A549 treated with CpdA at 1 μM for 4 hours (cell line): ENCODE data around the gene OR56B4. TPM values are rescaled to one million over a fixed set of nuclear protein-coding genes. Genes with fewer than 3 reads are reported as not detected.

Experiments
- total RNA-seq: library from RNA; stranded (reverse); fragments of 200-300 nt; extraction: Qiagen RNA extraction; gene quantifications from 5 replicates; pipeline ENCODE4 v1.2.3, GENCODE V29; 2022; ENCODE audit warnings: low read depth

OR56B4 gene, protein sequence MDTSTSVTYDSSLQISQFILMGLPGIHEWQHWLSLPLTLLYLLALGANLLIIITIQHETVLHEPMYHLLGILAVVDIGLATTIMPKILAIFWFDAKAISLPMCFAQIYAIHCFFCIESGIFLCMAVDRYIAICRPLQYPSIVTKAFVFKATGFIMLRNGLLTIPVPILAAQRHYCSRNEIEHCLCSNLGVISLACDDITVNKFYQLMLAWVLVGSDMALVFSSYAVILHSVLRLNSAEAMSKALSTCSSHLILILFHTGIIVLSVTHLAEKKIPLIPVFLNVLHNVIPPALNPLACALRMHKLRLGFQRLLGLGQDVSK
- total RNA-seq = not detected in 5 replicates

DNA sequence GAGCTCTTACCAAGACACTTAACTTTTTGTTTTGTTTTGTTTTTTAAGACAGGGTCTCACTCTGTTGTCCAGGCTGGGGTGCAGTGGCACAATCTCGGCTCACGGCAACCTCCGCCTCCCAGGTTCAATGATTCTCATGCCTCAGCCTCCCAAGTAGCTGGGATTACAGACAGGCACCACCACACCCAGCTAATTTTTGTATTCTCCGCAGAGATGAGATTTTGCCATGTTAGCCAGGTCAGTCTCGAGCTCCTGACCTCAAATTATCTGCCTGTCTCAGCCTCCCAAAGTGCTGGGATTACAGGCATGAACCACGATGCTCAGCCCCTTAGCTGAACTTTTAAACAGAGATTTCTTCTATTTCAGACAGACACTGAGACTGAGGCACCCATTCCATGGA, at the start of gene OR56B4:
OR56B4 (plus strand) TSS at position 301 of the 400 bp plus-strand sequence; CDS start at position 396, 95 bp downstream.

Other genes with a start within 250 kb of the OR56B4 start
- gene OR52E8, start 250.0 kb upstream of the OR56B4 start, total RNA-seq = not detected in 5 replicates
- gene OR52E4, start 227.1 kb upstream of the OR56B4 start, total RNA-seq = not detected in 5 replicates
- not detected in 5 replicates for gene OR52E5, start 214.5 kb upstream of the OR56B4 start, total RNA-seq
- not detected in 5 replicates for gene OR56A3, start 165.4 kb upstream of the OR56B4 start, total RNA-seq
- gene OR56A5, start 139.2 kb upstream of the OR56B4 start, total RNA-seq = not detected in 5 replicates
- gene OR52L1, start 120.7 kb upstream of the OR56B4 start, total RNA-seq = not detected in 5 replicates
- not detected in 5 replicates for gene OR56A4, start 100.7 kb upstream of the OR56B4 start, total RNA-seq
- gene OR56A1, start 76.9 kb upstream of the OR56B4 start, total RNA-seq = not detected in 5 replicates
- not detected in 5 replicates for gene OR52B2, start 62.6 kb downstream of the OR56B4 start, total RNA-seq
- not detected in 5 replicates for gene OR52W1, start 91.5 kb downstream of the OR56B4 start, total RNA-seq
- not detected in 5 replicates for gene C11orf42, start 97.9 kb downstream of the OR56B4 start, total RNA-seq
- 15.1 to 19.4 TPM (median 16.2 TPM) in 5 replicates for gene FHIP1B, start 127.0 kb downstream of the OR56B4 start, total RNA-seq
- gene CNGA4, start 131.4 kb downstream of the OR56B4 start, total RNA-seq = 0.06 to 0.18 TPM in 2 of 5 replicates, not detected in the others
- gene CCKBR, start 152.2 kb downstream of the OR56B4 start, total RNA-seq = not detected in 5 replicates
- gene CAVIN3, start 212.8 kb downstream of the OR56B4 start, total RNA-seq = 24.9 to 33.9 TPM (median 27.9 TPM) in 5 replicates